ENCODE results near the gene RNPC3. TPM values are rescaled to one million over a fixed set of nuclear protein-coding genes. Genes with fewer than 3 reads are reported as not detected.

RNPC3 gene
- total and polyA plus RNA-seq, 9 of the 15 experiments (the other 6 are each of a cell fraction or from before 2014, with no cell fraction given): 5.4 to 31.4 (median 17.1) TPM

DNA sequence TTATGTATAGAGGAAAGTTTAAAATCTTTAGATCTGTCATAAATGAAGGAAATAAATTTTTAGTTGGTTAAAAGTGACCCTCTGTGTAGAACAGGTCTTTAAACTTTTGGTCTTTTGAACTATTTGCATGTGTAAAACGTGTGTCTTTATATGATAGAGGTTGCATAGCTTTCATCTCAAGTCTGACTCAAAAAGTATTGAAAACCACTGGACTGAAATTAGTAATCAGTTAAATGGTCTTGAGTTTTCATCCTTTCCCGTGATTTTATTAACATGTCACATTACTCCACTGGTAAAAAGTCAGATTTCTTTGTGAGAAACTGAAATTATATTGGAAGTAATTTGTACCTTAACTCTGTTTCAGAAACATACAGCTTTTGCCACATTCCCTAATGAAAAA is 1.8 kb downstream of the RNPC3 start:
- peaks cover 54% of the 10 kb centered on the region for H3K79me2 ChIP-seq (ENCODE audit: control insufficient read depth, insufficient read depth, low read length)
- peak overlapping the region in 1 of 2 experiments; percentile 92; a peak in 3 of 4 replicates for H3K9ac ChIP-seq (ENCODE audit: insufficient read depth in 1 of 2, low read depth in 2 of 2, low read length in 2 of 2)

More for the DNA sequence above, 1.8 kb downstream of the RNPC3 start:
- H2AFZ ChIP-seq (ENCODE audit: low read depth, low read length): no peak overlapping the region
- no peak overlapping the region for H3K27ac ChIP-seq (ENCODE audit: extremely low read depth, low read depth, low read length)
- no peaks in the 10 kb centered on the region for H4K20me1 ChIP-seq (replicated peaks; ENCODE audit: control insufficient read depth, insufficient read depth, low read length)
- FAIRE-seq (no peak), ATAC-seq (no peak), DNase-seq (ENCODE audit: extremely low read depth in 1 of 4, low spot score in 3 of 4) (no peak)
- no TSS peak for BruUV-seq (replicated peaks)
- peaks cover 29% of the 10 kb centered on the region for H3K36me3 ChIP-seq (ENCODE audit: control insufficient read depth, insufficient read depth, low read length)
- TF ChIP-seq ZNF561 (CRISPR knock-in tag; conservative IDR thresholded peaks at IDR 0.05) (no peak), KAT2B (IDR thresholded peaks at IDR 0.05; ENCODE audit: low read depth, low read length) (no peak), ZNF79 (CRISPR knock-in tag; IDR thresholded peaks at IDR 0.05; ENCODE audit: low read depth) (no peak), DMBX1 (CRISPR knock-in tag; IDR thresholded peaks at IDR 0.05; ENCODE audit: borderline replicate concordance) (no peak), ETV5 (CRISPR knock-in tag; IDR thresholded peaks at IDR 0.05; ENCODE audit: low read depth) (no peak), SETDB1 (IDR thresholded peaks at IDR 0.05; ENCODE audit: low read length) (no peak)
- TF ChIP-seq, protein P1, sequence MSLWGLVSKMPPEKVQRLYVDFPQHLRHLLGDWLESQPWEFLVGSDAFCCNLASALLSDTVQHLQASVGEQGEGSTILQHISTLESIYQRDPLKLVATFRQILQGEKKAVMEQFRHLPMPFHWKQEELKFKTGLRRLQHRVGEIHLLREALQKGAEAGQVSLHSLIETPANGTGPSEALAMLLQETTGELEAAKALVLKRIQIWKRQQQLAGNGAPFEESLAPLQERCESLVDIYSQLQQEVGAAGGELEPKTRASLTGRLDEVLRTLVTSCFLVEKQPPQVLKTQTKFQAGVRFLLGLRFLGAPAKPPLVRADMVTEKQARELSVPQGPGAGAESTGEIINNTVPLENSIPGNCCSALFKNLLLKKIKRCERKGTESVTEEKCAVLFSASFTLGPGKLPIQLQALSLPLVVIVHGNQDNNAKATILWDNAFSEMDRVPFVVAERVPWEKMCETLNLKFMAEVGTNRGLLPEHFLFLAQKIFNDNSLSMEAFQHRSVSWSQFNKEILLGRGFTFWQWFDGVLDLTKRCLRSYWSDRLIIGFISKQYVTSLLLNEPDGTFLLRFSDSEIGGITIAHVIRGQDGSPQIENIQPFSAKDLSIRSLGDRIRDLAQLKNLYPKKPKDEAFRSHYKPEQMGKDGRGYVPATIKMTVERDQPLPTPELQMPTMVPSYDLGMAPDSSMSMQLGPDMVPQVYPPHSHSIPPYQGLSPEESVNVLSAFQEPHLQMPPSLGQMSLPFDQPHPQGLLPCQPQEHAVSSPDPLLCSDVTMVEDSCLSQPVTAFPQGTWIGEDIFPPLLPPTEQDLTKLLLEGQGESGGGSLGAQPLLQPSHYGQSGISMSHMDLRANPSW (CRISPR knock-in tag; IDR thresholded peaks at IDR 0.05): no peak
- TF ChIP-seq, protein P2, sequence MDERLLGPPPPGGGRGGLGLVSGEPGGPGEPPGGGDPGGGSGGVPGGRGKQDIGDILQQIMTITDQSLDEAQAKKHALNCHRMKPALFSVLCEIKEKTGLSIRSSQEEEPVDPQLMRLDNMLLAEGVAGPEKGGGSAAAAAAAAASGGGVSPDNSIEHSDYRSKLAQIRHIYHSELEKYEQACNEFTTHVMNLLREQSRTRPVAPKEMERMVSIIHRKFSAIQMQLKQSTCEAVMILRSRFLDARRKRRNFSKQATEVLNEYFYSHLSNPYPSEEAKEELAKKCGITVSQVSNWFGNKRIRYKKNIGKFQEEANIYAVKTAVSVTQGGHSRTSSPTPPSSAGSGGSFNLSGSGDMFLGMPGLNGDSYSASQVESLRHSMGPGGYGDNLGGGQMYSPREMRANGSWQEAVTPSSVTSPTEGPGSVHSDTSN (CRISPR knock-in tag; IDR thresholded peaks at IDR 0.05; ENCODE audit: low read depth): no peak
- TF ChIP-seq, protein P2 (tag; conservative IDR thresholded peaks at IDR 0.05; ENCODE audit: low read depth): no peak
- TF ChIP-seq, protein P3, sequence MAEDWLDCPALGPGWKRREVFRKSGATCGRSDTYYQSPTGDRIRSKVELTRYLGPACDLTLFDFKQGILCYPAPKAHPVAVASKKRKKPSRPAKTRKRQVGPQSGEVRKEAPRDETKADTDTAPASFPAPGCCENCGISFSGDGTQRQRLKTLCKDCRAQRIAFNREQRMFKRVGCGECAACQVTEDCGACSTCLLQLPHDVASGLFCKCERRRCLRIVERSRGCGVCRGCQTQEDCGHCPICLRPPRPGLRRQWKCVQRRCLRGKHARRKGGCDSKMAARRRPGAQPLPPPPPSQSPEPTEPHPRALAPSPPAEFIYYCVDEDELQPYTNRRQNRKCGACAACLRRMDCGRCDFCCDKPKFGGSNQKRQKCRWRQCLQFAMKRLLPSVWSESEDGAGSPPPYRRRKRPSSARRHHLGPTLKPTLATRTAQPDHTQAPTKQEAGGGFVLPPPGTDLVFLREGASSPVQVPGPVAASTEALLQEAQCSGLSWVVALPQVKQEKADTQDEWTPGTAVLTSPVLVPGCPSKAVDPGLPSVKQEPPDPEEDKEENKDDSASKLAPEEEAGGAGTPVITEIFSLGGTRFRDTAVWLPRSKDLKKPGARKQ (CRISPR knock-in tag; IDR thresholded peaks at IDR 0.05): no peak
- H3K4me1 ChIP-seq (replicated peaks in 1 of 2; ENCODE audit: control insufficient read depth in 2 of 2, insufficient read depth in 2 of 2, low read length in 2 of 2): peaks cover 3 to 6% of the 10 kb centered on the region in 2 experiments; a peak in 3 of 5 replicates
- no peaks in the 10 kb centered on the region for H3K9me1 ChIP-seq (ENCODE audit: control insufficient read depth, insufficient read depth, low read length)
- H3K4me2 ChIP-seq (ENCODE audit: insufficient read depth, low read length): peak overlapping the region; percentile 88
- 5% methylated on average over 2 of the region's 2 CpGs for WGBS (ENCODE audit: insufficient coverage, low coverage, missing lambda C conversion rate)
- no peaks in the 10 kb centered on the region for H3K9me3 ChIP-seq (replicated peaks; ENCODE audit: control insufficient read depth, insufficient read depth, low read depth, low read length)
- H3K4me3 ChIP-seq: peak overlapping the region; percentile 84
- POLR2A ChIA-PET: interaction anchor here (1.4 kb wide), 1 partner anchor 10 kb away, joined by 3 read pairs; no protein-coding TSS in a partner anchor
- H3K27me3 ChIP-seq (ENCODE audit: control insufficient read depth in 2 of 2, insufficient read depth in 2 of 2, low read length in 2 of 2): no peaks in the 10 kb centered on the region
- in situ Hi-C loops (cut with MboI) (no loop called here), intact Hi-C loops (cut with micrococcal nuclease) (no loop called here)
- CTCF ChIA-PET (ENCODE audit: low intra/inter-chr PET ratio): no interaction called here
